Tibial nerve (tissue), 4 donors: Measurements from ENCODE around the gene SNAP47. TPM values are rescaled to one million over a fixed set of nuclear protein-coding genes. Genes with fewer than 3 reads are reported as not detected.
A peak's percentile ranks its signal among the peaks of the same experiment; 100 is the strongest.

Source experiments
- DNase-seq, 2 donors: peaks; one replicate each; pipeline ENCODE4 v3.0.0-alpha.2; 2019; ENCODE audit warnings: low spot score in 2 of 2
- H3K27ac ChIP-seq, 4 donors: fragments of 200-600 bp; sonication (generic) in 3 of 4; one replicate each; pipeline ENCODE4 v1.5.1; 2017 to 2019; ENCODE audit warnings: mild to moderate bottlenecking in 1 of 4
- H3K27me3 ChIP-seq, 2 donors: fragments of 200-600 bp; sonication (generic) in 1 of 2; one replicate each; pipeline versions ENCODE4 v1.5.1 to v1.6.0; 2017 to 2019
- H3K36me3 ChIP-seq, 3 donors: fragments of 200-600 bp; sonication (generic); one replicate each; pipeline ENCODE4 v1.5.1; 2018 to 2019
- H3K4me1 ChIP-seq, 4 donors: fragments of 200-600 bp; sonication (generic) in 3 of 4; one replicate each; pipeline ENCODE4 v1.5.1; 2017 to 2019
- H3K4me3 ChIP-seq, 4 donors: fragments of 200-600 bp; sonication (generic) in 3 of 4; one replicate each; pipeline ENCODE4 v1.5.1; 2017 to 2019; ENCODE audit warnings: mild to moderate bottlenecking in 1 of 4, moderate library complexity in 1 of 4
- H3K9me3 ChIP-seq, 4 donors: fragments of 200-600 bp; sonication (generic) in 3 of 4; one replicate each; pipeline ENCODE4 v1.5.1; 2017 to 2019
- CTCF ChIP-seq, 5 experiments: fragments of 200-600 bp in 3 of 5; fragments of 450-650 bp in 2 of 5; sonication (generic) in 3 of 5; IDR thresholded peaks; one replicate each; pipeline ENCODE4 v1.5.1; 2016 to 2019; ENCODE audit warnings: antibody characterized with exemption in 5 of 5, mild to moderate bottlenecking in 3 of 5, moderate library complexity in 2 of 5
- EP300 ChIP-seq, 2 donors: sonication (generic); formaldehyde crosslinking; IDR thresholded peaks; one replicate each; pipeline ENCODE4 v1.6.1; 2017; ENCODE audit warnings: antibody characterized with exemption in 2 of 2, mild to moderate bottlenecking in 1 of 2
- POLR2A ChIP-seq, 2 donors: fragments of 450-650 bp; IDR thresholded peaks; one replicate each; pipeline ENCODE4 v1.6.1; 2017; ENCODE audit warnings: antibody characterized with exemption in 2 of 2, mild to moderate bottlenecking in 2 of 2, moderate library complexity in 2 of 2
- WGBS, 2 donors: methylation state at CpG; one replicate each; pipeline ENCODE4 v1.1.5; 2018; 5-methylcytosine and 5-hydroxymethylcytosine counted together
- total RNA-seq, 4 donors: library from RNA; depleted of rRNA; stranded (reverse); fragments of >200 nt; gene quantifications; one replicate each; pipeline ENCODE4 v1.1.0, GENCODE V29; 2016

Gene SNAP47
- total RNA-seq, 4 donors from 2014 or later: 49.4 to 69.9 (median 62.8) TPM

GRCh38 chr1:227729144-227729880 is 5.9 kb upstream of the SNAP47 start:
- Histone ChIP-seq H3K9me3 (no peaks in the 10 kb centered on the region), H3K27ac (peak overlapping the region in 3 of 4 donors; percentile 51 to 80 (median 75)), H3K4me3 (peak overlapping the region in 3 of 4 donors; percentile 39 to 56 (median 53)), H3K36me3 (peaks cover 0 to 33% (median 0%) of the 10 kb centered on the region in 3 donors), H3K4me1 (peaks cover 0 to 46% (median 20%) of the 10 kb centered on the region in 4 donors), H3K27me3 (no peaks in the 10 kb centered on the region)
- TF ChIP-seq EP300 (IDR thresholded peaks at IDR 0.05) (no peak), POLR2A (IDR thresholded peaks at IDR 0.05) (no peak), CTCF (IDR thresholded peaks at IDR 0.05) (no peak)
- WGBS, 2 donors: 61 to 63% methylated on average over 4 to 5 of the region's 5 CpGs
- DNase-seq: no peak

- WGBS, 2 donors: 37 to 46% methylated on average over 13 of the region's 13 CpGs
- peak overlapping the region in 2 of 4 donors; percentile 8 to 80 for H3K27ac ChIP-seq
- DNase-seq: peak in 1 of 2 donors; percentile 64
Observed at GRCh38 chr1:227729881-227730629, 5.2 kb upstream of the SNAP47 start.

DNA sequence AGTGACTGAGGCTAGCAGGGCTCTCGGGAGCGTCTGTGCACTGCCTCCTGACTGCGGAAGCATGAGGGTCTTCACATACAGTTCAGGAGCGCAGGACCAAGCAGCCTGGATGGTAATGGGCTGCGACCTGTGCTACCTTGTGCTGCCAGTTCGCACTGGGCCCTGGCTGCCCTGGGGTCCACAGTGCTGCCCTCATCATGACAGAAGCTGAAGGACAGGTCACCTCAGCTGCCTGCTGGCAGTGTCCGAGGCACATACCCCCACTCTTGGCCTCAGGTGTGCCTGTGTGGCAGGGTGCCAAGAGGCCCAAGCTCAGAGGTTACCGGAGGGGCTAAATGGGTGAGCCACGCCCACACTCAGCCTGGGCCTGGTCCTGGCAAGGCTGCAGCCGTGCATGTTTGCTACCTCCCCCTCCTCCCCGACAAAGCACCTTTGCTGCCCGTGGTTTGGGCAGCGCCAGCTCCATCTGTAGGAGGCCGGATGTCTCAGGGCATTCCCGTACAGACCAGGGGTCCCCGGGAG is 4.5 kb upstream of the SNAP47 start:
- Histone ChIP-seq H3K4me3 (no peak overlapping the region), H3K27me3 (no peaks in the 10 kb centered on the region), H3K9me3 (no peaks in the 10 kb centered on the region), H3K36me3 (peaks cover 0 to 33% (median 0%) of the 10 kb centered on the region in 3 donors), H3K27ac (peak overlapping the region in 1 of 4 donors; percentile 80), H3K4me1 (peaks cover 0 to 50% (median 25%) of the 10 kb centered on the region in 4 donors)
- TF ChIP-seq EP300 (IDR thresholded peaks at IDR 0.05) (no peak), CTCF (IDR thresholded peaks at IDR 0.05) (peak in 1 of 5 experiments; percentile 1)
- DNase-seq: no peak
- 50 to 66% methylated on average over 12 of the region's 16 CpGs for WGBS, 2 donors

More at GRCh38 chr1:227729881-227730629, 5.2 kb upstream of the SNAP47 start:
- TF ChIP-seq EP300 (IDR thresholded peaks at IDR 0.05) (no peak), CTCF (IDR thresholded peaks at IDR 0.05) (peak; percentile 62 to 68 (median 66)), POLR2A (IDR thresholded peaks at IDR 0.05) (no peak)
- Histone ChIP-seq H3K27me3 (no peaks in the 10 kb centered on the region), H3K9me3 (no peaks in the 10 kb centered on the region), H3K36me3 (peaks cover 0 to 33% (median 0%) of the 10 kb centered on the region in 3 donors), H3K4me3 (no peak overlapping the region), H3K4me1 (peaks cover 0 to 49% (median 25%) of the 10 kb centered on the region in 4 donors)

DNA sequence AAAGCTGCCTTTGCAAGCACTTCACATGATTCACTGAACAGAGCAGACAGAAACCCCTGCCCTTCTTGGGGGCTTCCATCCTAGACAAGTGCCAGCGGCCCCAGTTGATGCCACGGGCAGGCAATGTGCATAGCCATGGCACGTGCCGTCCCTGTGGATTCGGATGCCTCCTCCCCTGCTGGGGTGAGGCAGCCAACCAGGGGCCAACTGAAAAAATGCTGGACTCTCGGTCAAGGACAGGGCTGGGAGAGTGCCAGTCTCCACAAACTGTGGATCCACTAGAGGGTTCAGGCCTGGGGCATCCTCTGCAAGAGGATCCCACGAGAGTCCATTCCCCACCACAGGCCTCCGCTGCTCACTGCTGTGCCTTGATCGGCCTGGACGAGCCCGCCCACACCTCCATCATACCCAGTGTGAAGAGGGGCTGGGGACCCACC is 4.0 kb upstream of the SNAP47 start:
- WGBS, 2 donors: 71 to 85% methylated on average over 11 of the region's 11 CpGs
- no peak for TF ChIP-seq EP300 (IDR thresholded peaks at IDR 0.05)
- TF ChIP-seq CTCF (IDR thresholded peaks at IDR 0.05): no peak
- no peak for TF ChIP-seq POLR2A (IDR thresholded peaks at IDR 0.05)
- H3K4me3 ChIP-seq: no peak overlapping the region
- H3K4me1 ChIP-seq: peaks cover 0 to 55% (median 31%) of the 10 kb centered on the region in 4 donors
- no peaks in the 10 kb centered on the region for H3K9me3 ChIP-seq
- no peaks in the 10 kb centered on the region for H3K27me3 ChIP-seq
- peak overlapping the region in 1 of 4 donors; percentile 80 for H3K27ac ChIP-seq
- H3K36me3 ChIP-seq: peaks cover 0 to 33% (median 0%) of the 10 kb centered on the region in 3 donors
- no peak for DNase-seq
